ENCODE data around the gene DAZAP1.

The DAZAP1 gene

GRCh38 chr19:1424192-1424955, 17.0 kb downstream of the DAZAP1 start:
- DNase-seq (ENCODE audit: low spot score): no peak
- FAIRE-seq: no peak

- FAIRE-seq (no peak), DNase-seq (ENCODE audit: low spot score) (no peak)
These were observed 17.9 kb downstream of the DAZAP1 start for GRCh38 chr19:1425102-1425837.

DNA sequence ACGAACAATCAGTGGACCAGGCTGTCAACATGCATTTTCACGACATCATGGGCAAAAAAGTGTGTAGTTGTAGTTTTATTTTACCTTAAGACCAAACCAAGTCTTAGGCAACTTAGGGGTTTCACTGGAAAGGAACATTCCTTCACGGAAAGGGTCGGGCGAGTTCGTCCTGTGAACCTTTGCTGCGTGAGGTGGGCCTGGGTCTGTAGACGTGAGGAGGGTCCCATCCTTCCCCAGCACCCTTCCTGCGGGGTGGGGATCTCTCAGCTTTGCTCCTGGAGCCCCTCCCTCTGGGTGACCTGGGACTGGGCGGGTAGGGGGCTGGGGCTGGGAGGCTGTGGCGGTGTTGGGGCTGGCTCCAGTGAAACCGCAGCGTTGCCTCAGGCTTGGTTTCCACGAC, 18.5 kb downstream of the DAZAP1 start:
- no peak for FAIRE-seq

GRCh38 chr19:1426736-1427135, 19.4 kb downstream of the DAZAP1 start:
- FAIRE-seq (no peak), DNase-seq (ENCODE audit: low spot score) (no peak)

More for the DNA sequence above, 18.5 kb downstream of the DAZAP1 start:
- DNase-seq (ENCODE audit: low spot score): no peak

DNA sequence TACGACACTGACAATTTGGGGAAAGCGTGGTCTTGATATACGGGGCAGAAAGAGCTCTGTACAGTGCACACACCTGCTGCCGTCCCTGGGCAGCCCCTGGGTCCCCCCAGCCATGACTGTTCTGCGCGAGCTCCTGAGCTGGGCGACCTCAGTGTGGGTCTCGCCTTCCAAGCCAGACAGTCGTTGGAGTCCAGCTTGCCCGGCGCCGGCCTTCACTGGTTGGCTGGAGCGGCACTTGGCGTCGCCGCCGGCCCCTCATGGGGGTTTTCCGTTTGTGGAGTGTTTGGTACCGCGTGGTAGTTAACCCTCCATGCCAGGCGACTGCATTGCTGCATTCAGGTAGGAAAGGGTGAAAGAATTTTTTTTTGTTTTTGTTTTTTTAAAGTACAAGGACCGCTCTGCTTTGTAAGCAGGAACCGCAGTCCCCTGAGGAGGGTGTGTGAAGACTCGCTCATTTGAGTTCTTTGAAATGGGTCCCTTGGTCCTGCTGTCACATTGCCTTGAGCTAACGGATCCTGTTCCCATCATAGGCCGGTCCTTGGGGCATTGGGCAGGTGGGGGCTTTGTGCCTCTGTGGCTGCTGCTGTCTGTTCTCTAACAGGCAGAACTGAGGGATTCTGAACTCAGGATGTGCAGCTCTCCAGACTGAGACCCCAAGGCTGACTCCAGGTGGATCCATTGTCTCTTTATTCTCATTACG, 20.0 kb downstream of the DAZAP1 start:
- DNase-seq (ENCODE audit: low spot score) (no peak), FAIRE-seq (no peak)

- no peak for FAIRE-seq
- no peak for DNase-seq (ENCODE audit: low spot score)
These were observed 21.5 kb downstream of the DAZAP1 start for GRCh38 chr19:1428738-1429391.

GRCh38 chr19:1429750-1430149, 22.4 kb downstream of the DAZAP1 start:
- FAIRE-seq (no peak), DNase-seq (ENCODE audit: low spot score) (no peak)

GRCh38 chr19:1430246-1430645, 22.9 kb downstream of the DAZAP1 start:
- FAIRE-seq (no peak), DNase-seq (ENCODE audit: low spot score) (no peak)

- DNase-seq (ENCODE audit: low spot score) (no peak), FAIRE-seq (no peak)
These were observed 24.5 kb downstream of the DAZAP1 start for GRCh38 chr19:1431759-1432506.

DNA sequence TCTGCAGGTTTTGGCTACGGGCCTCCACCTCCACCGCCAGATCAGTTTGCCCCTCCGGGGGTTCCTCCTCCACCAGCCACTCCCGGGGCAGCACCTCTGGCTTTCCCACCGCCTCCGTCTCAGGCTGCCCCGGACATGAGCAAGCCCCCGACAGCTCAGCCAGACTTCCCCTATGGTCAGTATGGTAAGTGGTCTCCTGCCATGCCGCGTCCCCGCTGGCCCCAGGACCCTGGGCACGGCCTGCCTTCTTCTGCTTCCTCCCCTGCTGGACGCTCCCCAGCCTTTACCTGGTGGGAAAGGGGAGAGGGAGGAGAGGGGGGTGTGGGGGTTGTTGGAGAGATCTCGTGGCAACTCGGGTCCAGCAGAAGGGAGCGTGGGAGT, 25.1 kb downstream of the DAZAP1 start:
- FAIRE-seq: no peak
- DNase-seq (ENCODE audit: low spot score): no peak

GRCh38 chr19:1433119-1434039, 26.0 kb downstream of the DAZAP1 start:
- FAIRE-seq (no peak), DNase-seq (ENCODE audit: low spot score) (no peak)

DNA sequence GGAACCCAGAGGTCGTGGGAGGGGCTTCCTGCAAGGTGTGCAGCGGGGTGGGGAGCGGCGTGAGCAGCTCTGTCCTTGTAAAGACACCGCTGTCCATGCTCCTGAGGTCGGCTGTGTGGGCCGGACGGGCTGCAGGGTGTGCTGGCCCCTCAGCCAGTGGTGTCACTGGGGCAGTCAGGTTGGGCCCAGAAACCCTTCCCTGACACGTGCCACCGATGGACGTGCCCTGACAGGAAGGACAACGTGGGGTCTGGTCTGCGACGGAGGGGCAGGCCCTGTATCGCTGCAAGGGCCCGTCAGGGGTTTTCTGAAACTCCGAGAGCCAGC, 26.6 kb downstream of the DAZAP1 start:
- FAIRE-seq (no peak), DNase-seq (ENCODE audit: low spot score) (no peak)

GRCh38 chr19:1434577-1435060, 27.2 kb downstream of the DAZAP1 start:
- FAIRE-seq (no peak), DNase-seq (ENCODE audit: low spot score) (no peak)

DNA sequence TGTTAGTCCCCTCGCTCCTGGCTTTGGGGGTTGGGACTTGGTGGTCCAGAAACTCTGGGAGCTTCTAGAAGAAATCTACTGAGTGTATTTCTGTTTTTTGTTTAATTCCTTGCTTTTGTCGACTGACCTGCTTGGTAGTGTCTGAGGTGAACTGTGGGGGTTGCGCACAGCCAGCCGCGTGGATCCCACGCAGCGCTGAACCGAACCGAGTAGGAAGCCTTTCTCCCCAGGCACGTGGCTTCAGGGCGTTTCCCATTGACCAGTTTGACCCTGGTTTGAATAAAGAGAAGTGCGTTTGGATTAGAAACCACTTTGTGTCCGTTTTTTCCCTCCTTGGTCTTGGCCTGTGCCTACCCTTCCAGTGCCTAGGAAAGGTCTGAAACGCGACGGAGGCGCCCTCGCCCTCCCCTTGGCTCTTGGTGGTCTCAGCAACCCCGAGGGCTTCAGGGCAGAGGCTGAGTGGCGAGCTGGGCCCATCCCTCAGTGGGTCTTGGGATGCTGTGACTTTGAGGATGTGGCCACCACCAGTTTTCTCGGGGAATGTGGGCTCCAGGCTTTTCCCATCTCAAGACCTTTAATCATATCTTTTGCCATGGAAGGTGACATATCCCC, 28.1 kb downstream of the DAZAP1 start:
- DNase-seq (ENCODE audit: low spot score) (no peak), FAIRE-seq (no peak)

GRCh38 chr19:1437609-1438008, 30.2 kb downstream of the DAZAP1 start:
- DNase-seq (ENCODE audit: low spot score) (no peak), FAIRE-seq (no peak)

DNA sequence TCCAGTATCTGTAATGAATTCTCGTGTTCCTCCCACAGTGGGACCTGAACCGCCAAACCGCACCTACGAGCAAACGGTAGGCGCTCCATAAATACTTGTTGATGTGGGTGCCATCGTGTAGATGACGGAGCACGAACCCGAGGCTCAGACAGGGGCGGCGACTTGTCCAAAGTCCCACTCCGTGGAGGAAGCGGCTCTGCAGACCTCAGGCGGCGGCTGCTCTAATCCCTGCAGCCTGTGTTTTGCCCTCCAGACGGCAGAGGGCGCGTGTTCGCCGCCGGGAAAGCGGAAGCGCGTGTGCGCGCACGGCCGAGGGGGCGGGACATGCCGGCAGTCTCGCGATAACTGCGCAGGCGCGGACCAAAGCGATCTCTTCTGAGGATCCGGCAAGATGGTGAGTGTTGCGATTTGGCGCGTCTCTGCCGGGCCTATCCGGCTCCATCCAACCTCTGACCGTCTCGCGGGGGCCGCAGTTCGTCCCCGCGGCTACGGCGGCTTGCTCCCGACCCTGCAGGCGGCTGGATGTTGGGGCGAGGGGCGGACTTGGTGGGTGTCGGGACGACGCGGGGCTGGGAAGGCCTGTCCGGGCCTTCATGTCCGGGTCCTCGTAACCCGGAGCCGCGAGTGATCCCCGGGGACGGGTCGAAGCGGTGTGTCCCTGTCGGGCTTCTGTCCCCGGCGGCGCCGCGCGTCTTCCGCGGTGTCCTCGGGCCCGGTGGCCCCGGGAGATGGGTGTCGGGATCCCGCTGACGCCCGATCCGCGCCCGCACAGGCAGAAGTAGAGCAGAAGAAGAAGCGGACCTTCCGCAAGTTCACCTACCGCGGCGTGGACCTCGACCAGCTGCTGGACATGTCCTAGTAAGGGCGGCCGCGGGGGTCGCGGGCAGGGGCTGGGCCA, 30.9 kb downstream of the DAZAP1 start, which contains the start of gene RPS15:
TSS of gene RPS15 (plus strand) at position 362 of the 898 bp plus-strand sequence. CDS start at position 392, 30 bp downstream.
- peak; percentile 88 for DNase-seq (ENCODE audit: low spot score)
- peak; percentile 74 for FAIRE-seq

- DNase-seq (ENCODE audit: low spot score) (no peak), FAIRE-seq (no peak)
These were observed 31.6 kb downstream of the DAZAP1 start for GRCh38 chr19:1438933-1439354.

Measured in urothelium cell line (cell line).